Neutrophil (primary cell): Measurements from ENCODE around the gene HBEGF.

Experiments
- H3K27ac ChIP-seq: fragments of 200-600 bp; sonication (generic); 2 replicates; pipeline ENCODE4 v1.5.1; 2016; ENCODE audit warnings: mild to moderate bottlenecking, moderate library complexity
- H3K27me3 ChIP-seq: fragments of 200-600 bp; sonication (generic); 2 replicates; pipeline ENCODE4 v1.6.0; 2016; ENCODE audit warnings: mild to moderate bottlenecking
- H3K36me3 ChIP-seq: fragments of 200-600 bp; sonication (generic); 2 replicates; pipeline ENCODE4 v1.5.1; 2017
- H3K4me1 ChIP-seq, 2 experiments: fragments of 200-600 bp in 1 of 2; sonication (generic) in 1 of 2; 1 replicate in 1 of 2; 2 replicates in 1 of 2; pipeline versions ENCODE4 v1.5.1 to v1.6.1; 2013 to 2016; ENCODE audit warnings: low read depth in 1 of 2, low read length in 1 of 2, mild to moderate bottlenecking in 1 of 2, moderate library complexity in 1 of 2; ENCODE audit not compliant: control insufficient read depth in 1 of 2, insufficient read depth in 1 of 2
- H3K4me3 ChIP-seq, 2 experiments: fragments of 200-600 bp in 1 of 2; sonication (generic) in 1 of 2; 1 replicate in 1 of 2; 2 replicates in 1 of 2; pipeline ENCODE4 v1.5.1; 2013 to 2016; ENCODE audit warnings: low read depth in 1 of 2, low read length in 1 of 2, mild to moderate bottlenecking in 1 of 2, moderate library complexity in 1 of 2
- H3K9me3 ChIP-seq: fragments of 200-600 bp; sonication (generic); 2 replicates; pipeline ENCODE4 v1.5.1; 2016
- CTCF ChIP-seq: fragments of 200-600 bp; sonication (generic); IDR thresholded peaks from 2 replicates; pipeline ENCODE4 v1.5.1; 2016; ENCODE audit warnings: antibody characterized with exemption

HBEGF gene

GRCh38 chr5:140292212-140293036 is 54.0 kb downstream of the HBEGF start:
- Histone ChIP-seq H3K36me3 (no peaks in the 10 kb centered on the region), H3K27ac (no peak overlapping the region), H3K4me1 (no peaks in the 10 kb centered on the region)

GRCh38 chr5:140287801-140288521 is 58.4 kb downstream of the HBEGF start:
- no peak overlapping the region for H3K4me3 ChIP-seq
- no peaks in the 10 kb centered on the region for H3K27me3 ChIP-seq
- no peaks in the 10 kb centered on the region for H3K9me3 ChIP-seq
- H3K27ac ChIP-seq, result no peak overlapping the region
- no peak for TF ChIP-seq CTCF
- peaks cover 4 to 8% of the 10 kb centered on the region in 2 experiments for H3K4me1 ChIP-seq
- no peaks in the 10 kb centered on the region for H3K36me3 ChIP-seq

More at GRCh38 chr5:140292212-140293036, 54.0 kb downstream of the HBEGF start:
- TF ChIP-seq CTCF, result no peak
- H3K4me3 ChIP-seq, result no peak overlapping the region
- no peaks in the 10 kb centered on the region for H3K27me3 ChIP-seq
- no peaks in the 10 kb centered on the region for H3K9me3 ChIP-seq

GRCh38 chr5:140286424-140286823 is 60.0 kb downstream of the HBEGF start:
- Histone ChIP-seq H3K27ac (no peak overlapping the region), H3K4me1 (peaks cover 4 to 8% of the 10 kb centered on the region in 2 experiments), H3K4me3 (no peak overlapping the region), H3K27me3 (no peaks in the 10 kb centered on the region), H3K36me3 (no peaks in the 10 kb centered on the region), H3K9me3 (no peaks in the 10 kb centered on the region)
- no peak for TF ChIP-seq CTCF

GRCh38 chr5:140284013-140284412 is 62.4 kb downstream of the HBEGF start:
- Histone ChIP-seq H3K9me3 (no peaks in the 10 kb centered on the region), H3K4me1 (peaks cover 4 to 8% of the 10 kb centered on the region in 2 experiments), H3K36me3 (no peaks in the 10 kb centered on the region), H3K27ac (peak overlapping the region; percentile 62), H3K4me3 (no peak overlapping the region), H3K27me3 (no peaks in the 10 kb centered on the region)
- no peak for TF ChIP-seq CTCF
